Measurements from ENCODE around the gene NFE2L3.

Gene NFE2L3

GRCh38 chr7:26216049-26216448 is 64.1 kb downstream of the NFE2L3 start:
- H3K4me3 ChIP-seq (replicated peaks; ENCODE audit: low read depth, low read length) = no peak overlapping the region
- no peak for DNase-seq (ENCODE audit: low read depth)
- TF ChIP-seq CTCF (IDR thresholded peaks at IDR 0.05; ENCODE audit: low read length, missing control alignments) = no peak

GRCh38 chr7:26224359-26224758 is 72.4 kb downstream of the NFE2L3 start:
- no peak for TF ChIP-seq CTCF (IDR thresholded peaks at IDR 0.05; ENCODE audit: low read length, missing control alignments)
- H3K4me3 ChIP-seq (replicated peaks; ENCODE audit: low read depth, low read length) = no peak overlapping the region
- no peak for DNase-seq (ENCODE audit: low read depth)

GRCh38 chr7:26227987-26228386 is 76.0 kb downstream of the NFE2L3 start:
- no peak for DNase-seq (ENCODE audit: low read depth)
- H3K4me3 ChIP-seq (replicated peaks; ENCODE audit: low read depth, low read length) = no peak overlapping the region
- TF ChIP-seq CTCF (IDR thresholded peaks at IDR 0.05; ENCODE audit: low read length, missing control alignments) = no peak

GRCh38 chr7:26233902-26234511 is 82.0 kb downstream of the NFE2L3 start:
- DNase-seq (ENCODE audit: low read depth) = no peak
- H3K4me3 ChIP-seq (replicated peaks; ENCODE audit: low read depth, low read length) = no peak overlapping the region
- TF ChIP-seq CTCF (IDR thresholded peaks at IDR 0.05; ENCODE audit: low read length, missing control alignments) = no peak
